ENCODE results near the gene GSDMA.

DNA sequence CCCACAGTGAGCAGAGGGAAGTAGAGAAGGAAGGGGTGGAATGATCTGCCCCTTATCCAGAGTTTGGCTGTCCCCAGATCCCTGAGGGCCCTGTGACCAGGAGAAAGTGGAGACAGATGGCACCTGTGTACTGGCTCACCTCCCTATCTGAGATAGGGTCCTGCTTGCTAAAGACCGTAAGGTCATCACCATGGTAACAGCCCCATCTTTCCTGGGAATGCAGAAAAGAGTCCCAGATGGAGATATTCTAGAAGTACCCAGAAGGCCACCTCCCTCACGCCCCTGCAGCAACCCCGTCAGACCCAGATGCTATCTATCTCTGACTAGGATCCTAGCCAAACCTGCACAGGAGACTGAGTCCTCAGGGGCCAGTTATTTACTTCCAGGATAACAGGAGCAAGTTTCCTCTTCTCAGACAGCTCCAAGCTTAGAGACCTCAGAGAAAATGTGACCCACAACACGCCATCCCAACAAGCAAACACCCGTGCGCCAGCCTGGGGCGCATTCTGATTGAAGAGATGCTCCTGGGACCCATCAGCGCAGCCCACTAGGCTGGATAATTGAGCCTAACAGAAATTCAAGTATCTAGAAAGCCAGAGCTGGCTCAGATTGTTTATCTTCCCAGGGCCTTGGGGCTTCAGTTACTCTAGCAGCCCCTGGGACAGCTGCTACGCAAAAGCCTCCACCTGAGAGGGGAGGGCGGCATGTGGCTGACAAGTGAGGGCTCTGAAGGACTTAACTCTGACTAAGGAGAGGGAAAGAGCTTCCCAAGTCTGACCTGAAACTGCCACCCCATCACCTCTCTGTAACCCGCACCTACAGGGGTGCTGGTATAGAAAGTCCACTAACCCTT lies 37.3 kb upstream of the GSDMA start:
- TF ChIP-seq CTCF (tag by site-specific recombination; IDR thresholded peaks at IDR 0.05) (no peak), ZNF37A (tag by site-specific recombination; IDR thresholded peaks at IDR 0.05) (no peak), ZNF558 (tag by site-specific recombination; IDR thresholded peaks at IDR 0.05) (no peak), ZNF140 (tag by site-specific recombination; IDR thresholded peaks at IDR 0.05) (no peak), ZEB2 (tag by site-specific recombination; IDR thresholded peaks at IDR 0.05) (no peak), ZBTB1 (tag by site-specific recombination; IDR thresholded peaks at IDR 0.05) (no peak), ATF2 (tag by site-specific recombination; IDR thresholded peaks at IDR 0.05; ENCODE audit: low read depth) (no peak), ZNF600 (tag by site-specific recombination; IDR thresholded peaks at IDR 0.05) (no peak), HIC1 (tag by site-specific recombination; IDR thresholded peaks at IDR 0.05) (no peak), ZNF391 (tag by site-specific recombination; IDR thresholded peaks at IDR 0.05; ENCODE audit: borderline replicate concordance, low read depth) (no peak), TCF7L2 (IDR thresholded peaks at IDR 0.05; ENCODE audit: borderline replicate concordance, low read depth, low read length) (no peak), ZNF292 (tag by site-specific recombination; IDR thresholded peaks at IDR 0.05; ENCODE audit: borderline replicate concordance, low read depth) (no peak), ZNF311 (tag by site-specific recombination; IDR thresholded peaks at IDR 0.05; ENCODE audit: borderline replicate concordance) (no peak)
